ENCODE data around the gene PPA2.

DNA sequence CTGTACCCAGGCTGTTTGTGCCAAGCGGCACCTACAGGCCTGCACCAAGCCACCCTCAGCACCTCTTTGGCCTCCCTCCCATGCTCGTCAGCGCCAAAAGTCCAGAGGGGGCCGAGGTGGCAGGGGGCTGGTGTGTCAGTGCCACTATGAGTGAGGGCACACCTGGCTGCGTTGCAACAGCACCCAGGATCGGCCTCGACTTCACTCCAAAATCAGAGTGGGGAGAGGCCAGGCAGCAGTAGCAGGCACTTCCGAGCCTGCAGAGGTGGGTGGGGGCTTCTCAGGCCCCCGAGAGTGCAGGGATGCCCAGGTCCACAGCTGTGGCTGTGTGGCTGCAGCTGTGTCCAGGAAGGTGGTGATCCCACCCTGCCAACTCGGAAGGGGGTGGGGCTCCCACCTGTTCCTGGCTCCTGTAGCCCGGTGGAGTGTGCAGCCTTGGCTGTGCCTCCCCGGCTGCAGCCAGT, 58.5 kb downstream of the PPA2 start:
- TF ChIP-seq POLR2AphosphoS5 (IDR thresholded peaks at IDR 0.05) (no peak), POLR2A (IDR thresholded peaks at IDR 0.05) (no peak)
- TF ChIP-seq, protein P1, sequence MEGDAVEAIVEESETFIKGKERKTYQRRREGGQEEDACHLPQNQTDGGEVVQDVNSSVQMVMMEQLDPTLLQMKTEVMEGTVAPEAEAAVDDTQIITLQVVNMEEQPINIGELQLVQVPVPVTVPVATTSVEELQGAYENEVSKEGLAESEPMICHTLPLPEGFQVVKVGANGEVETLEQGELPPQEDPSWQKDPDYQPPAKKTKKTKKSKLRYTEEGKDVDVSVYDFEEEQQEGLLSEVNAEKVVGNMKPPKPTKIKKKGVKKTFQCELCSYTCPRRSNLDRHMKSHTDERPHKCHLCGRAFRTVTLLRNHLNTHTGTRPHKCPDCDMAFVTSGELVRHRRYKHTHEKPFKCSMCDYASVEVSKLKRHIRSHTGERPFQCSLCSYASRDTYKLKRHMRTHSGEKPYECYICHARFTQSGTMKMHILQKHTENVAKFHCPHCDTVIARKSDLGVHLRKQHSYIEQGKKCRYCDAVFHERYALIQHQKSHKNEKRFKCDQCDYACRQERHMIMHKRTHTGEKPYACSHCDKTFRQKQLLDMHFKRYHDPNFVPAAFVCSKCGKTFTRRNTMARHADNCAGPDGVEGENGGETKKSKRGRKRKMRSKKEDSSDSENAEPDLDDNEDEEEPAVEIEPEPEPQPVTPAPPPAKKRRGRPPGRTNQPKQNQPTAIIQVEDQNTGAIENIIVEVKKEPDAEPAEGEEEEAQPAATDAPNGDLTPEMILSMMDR (IDR thresholded peaks at IDR 0.05) = no peak

Data from prostate gland (tissue), 2 donors.